HepG2 (cell line): ENCODE results near the gene ANAPC2. TPM values are rescaled to one million over a fixed set of nuclear protein-coding genes. Genes with fewer than 3 reads are reported as not detected.

Experiments used
- AGO1 ChIP-seq: fragments of 200-400 bp; formaldehyde crosslinking; IDR thresholded peaks from 2 replicates; pipeline ENCODE4 v1.6.1; 2017; ENCODE audit warnings: mild to moderate bottlenecking, low read depth, low read length, moderate library complexity; ENCODE audit not compliant: poor library complexity, severe bottlenecking
- AKNA ChIP-seq: sonication (generic); formaldehyde crosslinking; IDR thresholded peaks from 2 replicates; pipeline ENCODE4 v1.4.0; 2020; ENCODE audit warnings: missing genetic modification reagents, borderline replicate concordance
- ATF3 ChIP-seq: sonication (generic); formaldehyde crosslinking; IDR thresholded peaks from 2 replicates; pipeline ENCODE4 v1.4.0; 2020; ENCODE audit warnings: missing genetic modification reagents
- CREBL2 ChIP-seq: sonication (generic); formaldehyde crosslinking; IDR thresholded peaks from 2 replicates; pipeline ENCODE4 v1.8.1; 2023; ENCODE audit warnings: missing genetic modification reagents, mild to moderate bottlenecking, borderline replicate concordance
- ELF4 ChIP-seq: sonication (generic); formaldehyde crosslinking; IDR thresholded peaks from 2 replicates; pipeline ENCODE4 v1.5.0; 2020; ENCODE audit warnings: missing genetic modification reagents, mild to moderate bottlenecking, moderate library complexity, borderline replicate concordance
- GFI1 ChIP-seq: sonication (generic); formaldehyde crosslinking; IDR thresholded peaks from 2 replicates; pipeline ENCODE4 v1.5.0; 2020; ENCODE audit warnings: missing genetic modification reagents, mild to moderate bottlenecking, borderline replicate concordance
- KAT7 ChIP-seq: IDR thresholded peaks from 2 replicates; pipeline ENCODE4 v1.6.1; 2018; ENCODE audit warnings: borderline replicate concordance, missing compliant biosample characterization
- MAZ ChIP-seq, 2 experiments: sonication (generic) in 1 of 2; formaldehyde crosslinking in 1 of 2; IDR thresholded peaks; 2 replicates each; pipeline versions ENCODE4 v1.5.0 to v1.6.1; 2012 to 2020; ENCODE audit warnings: low read depth in 2 of 2, mild to moderate bottlenecking in 2 of 2, borderline replicate concordance in 1 of 2, improper control_type of control experiment in 1 of 2, low read length in 1 of 2, missing genetic modification reagents in 1 of 2, moderate library complexity in 1 of 2
- NFE2L2 ChIP-seq: fragments of 150-350 bp; IDR thresholded peaks from 2 replicates; pipeline ENCODE4 v1.6.1; 2014; ENCODE audit warnings: low read length
- RARA ChIP-seq: IDR thresholded peaks from 2 replicates; pipeline ENCODE4 v1.6.1; 2016; ENCODE audit warnings: missing genetic modification reagents, missing compliant biosample characterization
- SRSF9 ChIP-seq: fragments of 200-400 bp; formaldehyde crosslinking; IDR thresholded peaks from 2 replicates; pipeline ENCODE4 v1.6.1; 2018; ENCODE audit warnings: borderline replicate concordance, mild to moderate bottlenecking, low read depth, low read length; ENCODE audit not compliant: insufficient read depth, poor library complexity, severe bottlenecking
- STAG1 ChIP-seq: sonication (generic); formaldehyde crosslinking; IDR thresholded peaks from 2 replicates; pipeline ENCODE4 v1.4.0; 2020; ENCODE audit warnings: missing genetic modification reagents
- TCF12 ChIP-seq, 2 experiments: fragments of 450-650 bp in 1 of 2; sonication (generic) in 1 of 2; formaldehyde crosslinking in 1 of 2; IDR thresholded peaks; 2 replicates each; pipeline versions ENCODE4 v1.6.1 to v1.8.0; 2017 to 2022; ENCODE audit warnings: antibody characterized with exemption in 1 of 2, mild to moderate bottlenecking in 1 of 2, missing genetic modification reagents in 1 of 2, moderate library complexity in 1 of 2
- ZNF121 ChIP-seq: sonication (generic); formaldehyde crosslinking; IDR thresholded peaks from 2 replicates; pipeline ENCODE4 v1.5.0; 2020; ENCODE audit warnings: mild to moderate bottlenecking, missing genetic modification reagents
- ZNF225 ChIP-seq: sonication (generic); formaldehyde crosslinking; IDR thresholded peaks from 2 replicates; pipeline ENCODE4 v1.4.0; 2020; ENCODE audit warnings: mild to moderate bottlenecking, missing genetic modification reagents
- ZNF468 ChIP-seq: sonication (generic); formaldehyde crosslinking; IDR thresholded peaks from 2 replicates; pipeline ENCODE4 v1.8.0; 2022; ENCODE audit warnings: mild to moderate bottlenecking, moderate library complexity, missing genetic modification reagents
- ZNF564 ChIP-seq: sonication (generic); formaldehyde crosslinking; IDR thresholded peaks from 2 replicates; pipeline ENCODE4 v1.8.1; 2023; ENCODE audit warnings: mild to moderate bottlenecking, missing genetic modification reagents
- ZNF768 ChIP-seq: sonication (generic); formaldehyde crosslinking; IDR thresholded peaks from 2 replicates; pipeline ENCODE4 v1.4.0; 2020; ENCODE audit warnings: missing genetic modification reagents
- ZSCAN20 ChIP-seq: sonication (generic); formaldehyde crosslinking; IDR thresholded peaks from 2 replicates; pipeline ENCODE4 v1.4.0; 2020; ENCODE audit warnings: missing genetic modification reagents, mild to moderate bottlenecking, borderline replicate concordance
- ZSCAN31 ChIP-seq: sonication (generic); formaldehyde crosslinking; IDR thresholded peaks from 2 replicates; pipeline ENCODE4 v1.5.0; 2020; ENCODE audit warnings: low read depth, mild to moderate bottlenecking, missing genetic modification reagents
- polyA plus RNA-seq, 8 experiments: library from polyadenylated mRNA; depleted of rRNA in 3 of 8; stranded (reverse) in 7 of 8; unstranded in 1 of 8; fragments of >200 nt; fragmentation: Illumina TruSeq in 4 of 8; extraction: Trizol in 4 of 8; gene quantifications; 2 replicates each; pipeline versions ENCODE4 v1.2.1 to v1.2.3, GENCODE V29; 2011 to 2016; ENCODE audit warnings: low read depth in 4 of 8, missing spikeins in 1 of 8, mixed read lengths in 1 of 8; ENCODE audit not compliant: insufficient read depth in 1 of 8
- total RNA-seq, 5 experiments: library from RNA; depleted of rRNA; stranded (reverse); fragments of >200 nt; fragmentation: Illumina TruSeq; extraction: Trizol; gene quantifications; 2 replicates each; pipeline ENCODE4 v1.2.3, GENCODE V29; 2016; ENCODE audit warnings: low read depth in 1 of 5
- TF ChIP-seq, protein P1 (sequence below): sonication (generic); formaldehyde crosslinking; IDR thresholded peaks from 2 replicates; pipeline ENCODE4 v1.4.0; 2020; ENCODE audit warnings: missing genetic modification reagents; ENCODE audit errors: not compliant biosample characterization

The ANAPC2 gene
- total and polyA plus RNA-seq, 2 of the 13 experiments (the other 11 are each of a cell fraction or from before 2014, with no cell fraction given) = 12.3 to 15.4 TPM

DNA sequence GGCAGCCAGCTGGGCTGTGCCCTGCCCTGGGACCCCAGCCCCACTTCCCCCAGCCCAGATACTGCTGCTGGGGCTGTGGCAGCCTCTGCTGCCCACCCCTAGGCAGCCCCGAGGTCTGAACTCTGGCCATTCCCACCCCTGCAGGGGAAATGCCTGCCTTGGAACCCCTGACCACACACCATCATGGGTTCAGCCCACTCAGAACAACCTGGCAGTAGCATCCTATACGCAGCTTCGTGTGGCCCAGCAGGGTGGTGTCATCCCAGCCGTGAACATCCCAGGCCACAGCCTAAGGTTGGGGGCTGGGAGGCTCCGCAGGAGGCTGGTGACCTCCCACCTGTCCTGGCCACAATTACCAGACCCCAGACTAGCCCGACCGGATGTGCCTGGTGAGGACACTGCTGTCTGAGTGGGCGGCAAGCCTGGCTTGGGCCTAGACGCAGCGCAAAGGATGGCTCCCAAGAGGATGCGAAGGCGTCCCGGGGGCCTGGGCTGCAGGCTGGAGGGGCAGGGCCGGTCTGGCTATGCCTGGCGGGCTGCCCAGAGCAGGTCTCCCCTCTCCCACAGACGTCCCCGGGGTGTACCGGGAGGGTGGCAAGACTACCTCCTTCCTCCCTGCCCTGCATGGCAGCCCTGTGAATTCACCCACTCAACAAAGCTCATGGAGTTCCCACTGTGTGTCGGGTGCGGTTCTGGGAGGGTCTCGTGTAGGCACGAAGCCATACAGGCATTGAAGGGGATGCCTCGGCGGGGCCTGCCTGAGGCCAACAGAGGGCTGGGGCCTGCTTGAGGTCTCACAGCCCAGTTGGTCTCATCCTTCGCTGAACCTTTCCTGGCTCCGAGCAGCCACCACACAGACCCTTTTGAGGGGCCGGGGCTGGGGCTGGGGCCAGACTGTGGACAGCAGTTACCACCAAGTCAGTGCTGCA is 40.9 kb upstream of the ANAPC2 start (continued):
- TF ChIP-seq SRSF9 (no peak), NFE2L2 (no peak), ZNF468 (CRISPR knock-in tag) (0 out of 2 replicates have a peak, but pooled peaks have one; percentile 68), ATF3 (CRISPR knock-in tag) (no peak), KAT7 (CRISPR knock-in tag) (no peak), CREBL2 (CRISPR knock-in tag) (no peak), ZNF225 (CRISPR knock-in tag) (no peak), STAG1 (CRISPR knock-in tag) (no peak), GFI1 (no peak), AGO1 (peak; percentile 93), TCF12 (IDR thresholded peaks at IDR 0.05) (no peak), TCF12 (CRISPR knock-in tag; IDR thresholded peaks at IDR 0.05) (0 out of 2 replicates have a peak, but pooled peaks have one; percentile 12), ELF4 (no peak), RARA (CRISPR knock-in tag) (no peak; the same call in 1 of the 2 replicates), ZNF121 (CRISPR knock-in tag) (peak; percentile 82), AKNA (CRISPR knock-in tag) (no peak), ZNF768 (CRISPR knock-in tag) (no peak), MAZ (IDR thresholded peaks at IDR 0.05; ENCODE audit: borderline replicate concordance, low read depth, low read length) (no peak), MAZ (CRISPR knock-in tag; IDR thresholded peaks at IDR 0.05; ENCODE audit: low read depth) (peak; percentile 10; the same call in 1 of the 2 replicates), ZSCAN20 (no peak), ZSCAN31 (CRISPR knock-in tag) (0 out of 2 replicates have a peak, but pooled peaks have one; percentile 26), ZNF564 (CRISPR knock-in tag) (peak; percentile 52; the same call in 1 of the 2 replicates)
- TF ChIP-seq, protein P1, sequence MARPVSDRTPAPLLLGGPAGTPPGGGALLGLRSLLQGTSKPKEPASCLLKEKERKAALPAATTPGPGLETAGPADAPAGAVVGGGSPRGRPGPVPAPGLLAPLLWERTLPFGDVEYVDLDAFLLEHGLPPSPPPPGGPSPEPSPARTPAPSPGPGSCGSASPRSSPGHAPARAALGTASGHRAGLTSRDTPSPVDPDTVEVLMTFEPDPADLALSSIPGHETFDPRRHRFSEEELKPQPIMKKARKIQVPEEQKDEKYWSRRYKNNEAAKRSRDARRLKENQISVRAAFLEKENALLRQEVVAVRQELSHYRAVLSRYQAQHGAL = no peak
